GM12878 (cell line): Measurements from ENCODE around the gene LRTM1. TPM values are rescaled to one million over a fixed set of nuclear protein-coding genes. Genes with fewer than 3 reads are reported as not detected.

Source experiments
- ATAC-seq: fragments of 200-7000 bp; cut with Tn5 transposase; 3 replicates; pipeline ENCODE4 v1.9.1; 2020; ENCODE audit warnings: mild to moderate bottlenecking, moderate library complexity
- BruUV-seq: library from RNA; stranded (reverse); fragments of 400-500 nt; replicated peaks from 2 replicates; lab custom pipeline; 2021; lab: Mats Ljungman, UMichigan
- CTCF ChIA-PET: fragments of 300-600 bp; sonication (Branson Sonifier 250); formaldehyde crosslinking; extraction: SDS; loops from one replicate; lab custom pipeline; 2021; ENCODE audit warnings: inconsistent platforms; lab: Yijun Ruan, JAX
- POLR2A ChIA-PET: fragments of 350-600 bp; formaldehyde crosslinking; extraction: SDS; loops from one replicate; lab custom pipeline; 2021; ENCODE audit warnings: inconsistent platforms; lab: Charles Lee
- RAD21 ChIA-PET: fragments of 300-600 bp; sonication (Branson Sonifier 250); formaldehyde crosslinking; loops from one replicate; lab custom pipeline; 2023; ENCODE audit warnings: antibody characterized with exemption; ENCODE audit not compliant: unreplicated experiment; lab: Charles Lee
- SMC1A ChIA-PET: fragments of 300-600 bp; sonication (Branson Sonifier 250); formaldehyde crosslinking; loops from one replicate; lab custom pipeline; 2023; ENCODE audit not compliant: unreplicated experiment, uncharacterized antibody; lab: Charles Lee
- DNase-seq: peaks from one replicate; pipeline ENCODE4 v3.0.0-alpha.2; 2011; ENCODE audit warnings: low read depth, low spot score
- FAIRE-seq: peaks from 3 replicates; lab custom pipeline; 2011; peaks lifted over from hg19 to GRCh38; lab: Jason Lieb, UNC
- H2AFZ ChIP-seq: 2 replicates; pipeline ENCODE4 v1.6.0; 2011; ENCODE audit warnings: low read depth, low read length, control low read depth; ENCODE audit not compliant: control insufficient read depth
- H3K27ac ChIP-seq: 2 replicates; pipeline ENCODE4 v1.5.1; 2011; ENCODE audit warnings: control low read depth; ENCODE audit not compliant: control insufficient read depth, insufficient read depth
- H3K27me3 ChIP-seq, 2 experiments: replicated peaks in 1 of 2; 2 replicates each; pipeline versions ENCODE4 v1.6.0 to v1.6.1; 2011; ENCODE audit warnings: low read length in 1 of 2; ENCODE audit not compliant: control insufficient read depth in 2 of 2, insufficient read depth in 2 of 2
- H3K36me3 ChIP-seq, 2 experiments: 2 replicates each; pipeline ENCODE4 v1.5.1; 2011; ENCODE audit warnings: low read length in 1 of 2; ENCODE audit not compliant: control insufficient read depth in 2 of 2, insufficient read depth in 2 of 2
- H3K4me1 ChIP-seq: 2 replicates; pipeline ENCODE4 v1.6.1; 2011; ENCODE audit warnings: mild to moderate bottlenecking, low read length, moderate library complexity, mixed read lengths; ENCODE audit not compliant: control insufficient read depth, insufficient read depth
- H3K4me2 ChIP-seq: 2 replicates; pipeline ENCODE4 v1.6.0; 2011; ENCODE audit warnings: control low read depth; ENCODE audit not compliant: control insufficient read depth, insufficient read depth
- H3K4me3 ChIP-seq: fragments of 200-600 bp; sonication (generic); 2 replicates; pipeline ENCODE4 v1.5.1; 2016
- H3K79me2 ChIP-seq: 2 replicates; pipeline ENCODE4 v1.6.0; 2011; ENCODE audit warnings: low read length; ENCODE audit not compliant: control insufficient read depth, insufficient read depth
- H3K9ac ChIP-seq: 2 replicates; pipeline ENCODE4 v1.8.0; 2011; ENCODE audit warnings: low read length, control low read depth, mixed read lengths; ENCODE audit not compliant: control insufficient read depth, insufficient read depth
- H3K9me3 ChIP-seq: replicated peaks from 3 replicates; pipeline ENCODE4 v1.5.1; 2011; ENCODE audit warnings: mild to moderate bottlenecking, low read length; ENCODE audit not compliant: control insufficient read depth, insufficient read depth
- H4K20me1 ChIP-seq: 2 replicates; pipeline ENCODE4 v1.6.0; 2011; ENCODE audit not compliant: control insufficient read depth, insufficient read depth
- BHLHE40 ChIP-seq, 2 experiments: fragments of 450-650 bp in 1 of 2; IDR thresholded peaks; 2 replicates each; pipeline ENCODE4 v1.6.1; 2011 to 2017; ENCODE audit warnings: low read depth in 2 of 2, borderline replicate concordance in 1 of 2, improper control_type of control experiment in 1 of 2, low read length in 1 of 2, mild to moderate bottlenecking in 1 of 2
- BMI1 ChIP-seq: fragments of 450-650 bp; IDR thresholded peaks from 2 replicates; pipeline ENCODE4 v1.6.1; 2016; ENCODE audit warnings: mild to moderate bottlenecking, moderate library complexity, borderline replicate concordance
- CBFB ChIP-seq: IDR thresholded peaks from 2 replicates; pipeline ENCODE4 v1.6.1; 2016; ENCODE audit warnings: antibody characterized with exemption, low read depth
- CEBPB ChIP-seq, 2 experiments: fragments of 150-350 bp in 1 of 2; IDR thresholded peaks; 2 replicates each; pipeline ENCODE4 v1.6.1; 2012 to 2014; ENCODE audit warnings: low read depth in 2 of 2, low read length in 2 of 2, borderline replicate concordance in 1 of 2, inconsistent platforms in 1 of 2
- NFYB ChIP-seq: IDR thresholded peaks from 2 replicates; pipeline ENCODE4 v1.6.1; 2011; ENCODE audit warnings: low read depth, mild to moderate bottlenecking, low read length, improper control_type of control experiment, moderate library complexity; ENCODE audit not compliant: insufficient read depth
- RCOR1 ChIP-seq: conservative IDR thresholded peaks from 2 replicates; pipeline ENCODE4 v1.6.1; 2012; ENCODE audit warnings: low read depth, low read length, improper control_type of control experiment
- SUPT20H ChIP-seq: IDR thresholded peaks from 2 replicates; pipeline ENCODE4 v1.6.1; 2011; ENCODE audit warnings: low read depth, mild to moderate bottlenecking, low read length, moderate library complexity, borderline replicate concordance; ENCODE audit not compliant: control insufficient read depth
- ZNF217 ChIP-seq: fragments of 450-650 bp; IDR thresholded peaks from 2 replicates; pipeline ENCODE4 v1.6.1; 2017; ENCODE audit warnings: antibody characterized with exemption, mild to moderate bottlenecking
- ZZZ3 ChIP-seq: IDR thresholded peaks from 2 replicates; pipeline ENCODE4 v1.6.1; 2011; ENCODE audit warnings: low read depth; ENCODE audit not compliant: control insufficient read depth, insufficient read length
- WGBS: methylation state at CpG from one replicate; pipeline ENCODE4 v1.1.6; 2016; ENCODE audit warnings: low lambda C conversion rate; ENCODE audit not compliant: insufficient replicate concordance, insufficient coverage; ENCODE audit errors: missing lambda C conversion rate; 5-methylcytosine and 5-hydroxymethylcytosine counted together
- in situ Hi-C: fragments of 300-500 bp; cut with MboI; formaldehyde crosslinking; loops from 9 replicates; pipeline ENCODE4 v1.14.3; 2018; ENCODE audit warnings: mixed read lengths
- intact Hi-C: fragments of 100-400 bp; cut with micrococcal nuclease; formaldehyde crosslinking; loops from one replicate; pipeline ENCODE4 v1.14.2; 2022; ENCODE audit not compliant: unreplicated experiment
- polyA plus RNA-seq, 11 experiments: library from polyadenylated mRNA; depleted of rRNA in 4 of 11; unstranded in 6 of 11; stranded (reverse) in 5 of 11; fragments of >200 nt; fragmentation: Nextera tagmentation in 4 of 11; fragmentation: Illumina TruSeq in 1 of 11; extraction: Ambion mirVana in 4 of 11; extraction: Trizol in 1 of 11; gene quantifications; 1 replicate in 1 of 11; 2 replicates in 10 of 11; pipeline versions ENCODE4 v1.2.1 to v1.2.3, GENCODE V29; 2011 to 2016; ENCODE audit warnings: inconsistent platforms in 2 of 11, missing spikeins in 2 of 11, low read depth in 1 of 11
- total RNA-seq, 4 experiments: library from RNA; depleted of rRNA in 3 of 4; stranded (reverse); fragments of >200 nt in 3 of 4; fragmentation: Illumina TruSeq in 1 of 4; extraction: Trizol in 1 of 4; gene quantifications; 2 replicates each; pipeline versions ENCODE4 v1.2.1 to v1.2.3, GENCODE V29; 2013 to 2021
- TF ChIP-seq, protein P1 (sequence below): fragments of 450-650 bp; IDR thresholded peaks from 2 replicates; pipeline ENCODE4 v1.6.1; 2017; ENCODE audit warnings: low read depth, mild to moderate bottlenecking, moderate library complexity
- TF ChIP-seq, protein P2 (sequence below): IDR thresholded peaks from 2 replicates; pipeline ENCODE4 v1.6.1; 2011; ENCODE audit warnings: low read depth, low read length, improper control_type of control experiment, borderline replicate concordance
- TF ChIP-seq, protein P3 (sequence below): fragments of 450-650 bp; formaldehyde crosslinking; IDR thresholded peaks from 2 replicates; pipeline ENCODE4 v1.4.0; 2020; ENCODE audit warnings: mild to moderate bottlenecking, moderate library complexity

Gene LRTM1
- total and polyA plus RNA-seq, 10 of the 15 experiments (the other 5 are each of a cell fraction or from before 2014, with no cell fraction given) = 0.08 TPM; not detected in 9

- Histone ChIP-seq H3K27ac (no peak overlapping the region), H2AFZ (no peak overlapping the region), H4K20me1 (no peaks in the 10 kb centered on the region), H3K9me3 (no peaks in the 10 kb centered on the region), H3K79me2 (no peaks in the 10 kb centered on the region), H3K4me3 (no peak overlapping the region), H3K9ac (no peak overlapping the region), H3K36me3 (no peaks in the 10 kb centered on the region), H3K4me1 (no peaks in the 10 kb centered on the region), H3K4me2 (no peak overlapping the region), H3K27me3 (no peaks in the 10 kb centered on the region)
- intact Hi-C loops = no loop called here
- ChIA-PET POLR2A (no interaction called here), SMC1A (no interaction called here), RAD21 (no interaction called here), CTCF (no interaction called here)
- BruUV-seq = no TSS peak
- no peak for FAIRE-seq
- ATAC-seq = no peak
- in situ Hi-C loops = no loop called here
- TF ChIP-seq CBFB (no peak), BMI1 (no peak), RCOR1 (no peak)
- DNase-seq = no peak
These were observed 11.1 kb downstream of the LRTM1 start for GRCh38 chr3:54916732-54917131.

GRCh38 chr3:54915976-54916375, 11.9 kb downstream of the LRTM1 start:
- H2AFZ ChIP-seq = no peak overlapping the region
- no peak for ATAC-seq
- TF ChIP-seq, protein P1, sequence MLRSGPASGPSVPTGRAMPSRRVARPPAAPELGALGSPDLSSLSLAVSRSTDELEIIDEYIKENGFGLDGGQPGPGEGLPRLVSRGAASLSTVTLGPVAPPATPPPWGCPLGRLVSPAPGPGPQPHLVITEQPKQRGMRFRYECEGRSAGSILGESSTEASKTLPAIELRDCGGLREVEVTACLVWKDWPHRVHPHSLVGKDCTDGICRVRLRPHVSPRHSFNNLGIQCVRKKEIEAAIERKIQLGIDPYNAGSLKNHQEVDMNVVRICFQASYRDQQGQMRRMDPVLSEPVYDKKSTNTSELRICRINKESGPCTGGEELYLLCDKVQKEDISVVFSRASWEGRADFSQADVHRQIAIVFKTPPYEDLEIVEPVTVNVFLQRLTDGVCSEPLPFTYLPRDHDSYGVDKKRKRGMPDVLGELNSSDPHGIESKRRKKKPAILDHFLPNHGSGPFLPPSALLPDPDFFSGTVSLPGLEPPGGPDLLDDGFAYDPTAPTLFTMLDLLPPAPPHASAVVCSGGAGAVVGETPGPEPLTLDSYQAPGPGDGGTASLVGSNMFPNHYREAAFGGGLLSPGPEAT = no peak
- TF ChIP-seq SUPT20H (no peak), BHLHE40 (IDR thresholded peaks at IDR 0.05; ENCODE audit: borderline replicate concordance in 1 of 2, low read depth in 2 of 2, low read length in 1 of 2) (no peak), ZNF217 (no peak), ZZZ3 (no peak), CEBPB (IDR thresholded peaks at IDR 0.05; ENCODE audit: borderline replicate concordance in 1 of 2, low read depth in 2 of 2, low read length in 2 of 2) (no peak), NFYB (no peak)
- TF ChIP-seq, protein P2, sequence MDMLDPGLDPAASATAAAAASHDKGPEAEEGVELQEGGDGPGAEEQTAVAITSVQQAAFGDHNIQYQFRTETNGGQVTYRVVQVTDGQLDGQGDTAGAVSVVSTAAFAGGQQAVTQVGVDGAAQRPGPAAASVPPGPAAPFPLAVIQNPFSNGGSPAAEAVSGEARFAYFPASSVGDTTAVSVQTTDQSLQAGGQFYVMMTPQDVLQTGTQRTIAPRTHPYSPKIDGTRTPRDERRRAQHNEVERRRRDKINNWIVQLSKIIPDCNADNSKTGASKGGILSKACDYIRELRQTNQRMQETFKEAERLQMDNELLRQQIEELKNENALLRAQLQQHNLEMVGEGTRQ = no peak
- TF ChIP-seq, protein P3, sequence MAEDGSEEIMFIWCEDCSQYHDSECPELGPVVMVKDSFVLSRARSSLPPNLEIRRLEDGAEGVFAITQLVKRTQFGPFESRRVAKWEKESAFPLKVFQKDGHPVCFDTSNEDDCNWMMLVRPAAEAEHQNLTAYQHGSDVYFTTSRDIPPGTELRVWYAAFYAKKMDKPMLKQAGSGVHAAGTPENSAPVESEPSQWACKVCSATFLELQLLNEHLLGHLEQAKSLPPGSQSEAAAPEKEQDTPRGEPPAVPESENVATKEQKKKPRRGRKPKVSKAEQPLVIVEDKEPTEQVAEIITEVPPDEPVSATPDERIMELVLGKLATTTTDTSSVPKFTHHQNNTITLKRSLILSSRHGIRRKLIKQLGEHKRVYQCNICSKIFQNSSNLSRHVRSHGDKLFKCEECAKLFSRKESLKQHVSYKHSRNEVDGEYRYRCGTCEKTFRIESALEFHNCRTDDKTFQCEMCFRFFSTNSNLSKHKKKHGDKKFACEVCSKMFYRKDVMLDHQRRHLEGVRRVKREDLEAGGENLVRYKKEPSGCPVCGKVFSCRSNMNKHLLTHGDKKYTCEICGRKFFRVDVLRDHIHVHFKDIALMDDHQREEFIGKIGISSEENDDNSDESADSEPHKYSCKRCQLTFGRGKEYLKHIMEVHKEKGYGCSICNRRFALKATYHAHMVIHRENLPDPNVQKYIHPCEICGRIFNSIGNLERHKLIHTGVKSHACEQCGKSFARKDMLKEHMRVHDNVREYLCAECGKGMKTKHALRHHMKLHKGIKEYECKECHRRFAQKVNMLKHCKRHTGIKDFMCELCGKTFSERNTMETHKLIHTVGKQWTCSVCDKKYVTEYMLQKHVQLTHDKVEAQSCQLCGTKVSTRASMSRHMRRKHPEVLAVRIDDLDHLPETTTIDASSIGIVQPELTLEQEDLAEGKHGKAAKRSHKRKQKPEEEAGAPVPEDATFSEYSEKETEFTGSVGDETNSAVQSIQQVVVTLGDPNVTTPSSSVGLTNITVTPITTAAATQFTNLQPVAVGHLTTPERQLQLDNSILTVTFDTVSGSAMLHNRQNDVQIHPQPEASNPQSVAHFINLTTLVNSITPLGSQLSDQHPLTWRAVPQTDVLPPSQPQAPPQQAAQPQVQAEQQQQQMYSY (CRISPR knock-in tag) = no peak

More at GRCh38 chr3:54915976-54916375, 11.9 kb downstream of the LRTM1 start:
- no peaks in the 10 kb centered on the region for H4K20me1 ChIP-seq
- no peak overlapping the region for H3K9ac ChIP-seq
- H3K36me3 ChIP-seq = no peaks in the 10 kb centered on the region
- POLR2A ChIA-PET = no interaction called here
- WGBS = 23% methylated on average over 8 of the region's 8 CpGs
- no peaks in the 10 kb centered on the region for H3K4me1 ChIP-seq
- DNase-seq = no peak
- RAD21 ChIA-PET = no interaction called here
- no peak overlapping the region for H3K27ac ChIP-seq
- H3K4me3 ChIP-seq = no peak overlapping the region
- no peaks in the 10 kb centered on the region for H3K27me3 ChIP-seq
- in situ Hi-C loops (no loop called here), intact Hi-C loops (no loop called here)
- CTCF ChIA-PET = no interaction called here
- no peaks in the 10 kb centered on the region for H3K79me2 ChIP-seq
- FAIRE-seq = no peak
- no peaks in the 10 kb centered on the region for H3K9me3 ChIP-seq
- H3K4me2 ChIP-seq = no peak overlapping the region
- SMC1A ChIA-PET = no interaction called here
- BruUV-seq = no TSS peak
